H4 (cell line): Measurements from ENCODE around the gene LYPD5. TPM values are rescaled to one million over a fixed set of nuclear protein-coding genes. Genes with fewer than 3 reads are reported as not detected.

Source experiments
- DNase-seq: peaks from one replicate; pipeline ENCODE4 v3.0.0-alpha.2; 2015; ENCODE audit warnings: low spot score
- total RNA-seq: library from RNA; depleted of rRNA; stranded (reverse); fragments of >200 nt; shearing (Covaris generic); gene quantifications from 2 replicates; pipeline ENCODE4 v1.2.3, GENCODE V29; 2014; rRNA removed

Gene LYPD5
- total RNA-seq, 1 experiment from 2014 or later, result 0.66 TPM

GRCh38 chr19:43752287-43752875 is 49.9 kb downstream of the LYPD5 start:
- DNase-seq, result no peak

- DNase-seq, result no peak
Observed at GRCh38 chr19:43751466-43752220, 50.6 kb downstream of the LYPD5 start.

GRCh38 chr19:43749898-43750297 is 52.3 kb downstream of the LYPD5 start:
- no peak for DNase-seq

- no peak for DNase-seq
Observed at GRCh38 chr19:43749152-43749551, 53.1 kb downstream of the LYPD5 start.

- DNase-seq, result no peak
Observed at GRCh38 chr19:43748685-43749084, 53.6 kb downstream of the LYPD5 start.

- no peak for DNase-seq
Observed at GRCh38 chr19:43748205-43748594, 54.0 kb downstream of the LYPD5 start.

- DNase-seq, result no peak
Observed at GRCh38 chr19:43747557-43748204, 54.6 kb downstream of the LYPD5 start.

Other genes starting within 250 kb of the LYPD5 start
- 29.2 and 31.0 TPM in 2 replicates for gene XRCC1, start 226.9 kb downstream of the LYPD5 start, total RNA-seq
- gene PINLYP, start 226.6 kb downstream of the LYPD5 start, total RNA-seq, result not detected in 2 replicates
- 20.6 and 22.4 TPM in 2 replicates for gene IRGQ, start 206.3 kb downstream of the LYPD5 start, total RNA-seq
- 12.5 and 17.7 TPM in 2 replicates for gene ZNF576, start 205.9 kb downstream of the LYPD5 start, total RNA-seq
- gene SRRM5, start 190.4 kb downstream of the LYPD5 start, total RNA-seq, result not detected in 2 replicates
- 20.4 and 34.2 TPM in 2 replicates for gene ZNF428, start 182.8 kb downstream of the LYPD5 start, total RNA-seq
- gene CADM4, start 162.6 kb downstream of the LYPD5 start, total RNA-seq, result 2.2 and 5.4 TPM in 2 replicates
- 41.3 and 53.7 TPM in 2 replicates for gene PLAUR, start 132.3 kb downstream of the LYPD5 start, total RNA-seq
- not detected in 2 replicates for gene IRGC, start 86.4 kb downstream of the LYPD5 start, total RNA-seq
- gene SMG9, start 47.5 kb downstream of the LYPD5 start, total RNA-seq, result 7.9 and 14.9 TPM in 2 replicates
- gene KCNN4, start 21.5 kb downstream of the LYPD5 start, total RNA-seq, result 1.2 and 3.1 TPM in 2 replicates
- gene ZNF283, start 24.9 kb upstream of the LYPD5 start, total RNA-seq, result 6.7 and 10.6 TPM in 2 replicates
- gene ZNF404, start 81.5 kb upstream of the LYPD5 start, total RNA-seq, result 0.12 and 0.19 TPM in 2 replicates
- 7.4 and 10.1 TPM in 2 replicates for gene ZNF45, start 132.8 kb upstream of the LYPD5 start, total RNA-seq
- gene ZNF221, start 148.8 kb upstream of the LYPD5 start, total RNA-seq, result 1.1 and 1.8 TPM in 2 replicates
- gene ZNF155, start 181.7 kb upstream of the LYPD5 start, total RNA-seq, result 2.4 and 3.4 TPM in 2 replicates
- gene ZNF230, start 200.5 kb upstream of the LYPD5 start, total RNA-seq, result 2.0 and 7.8 TPM in 2 replicates
- 3.9 and 6.2 TPM in 2 replicates for gene ZNF222, start 222.9 kb upstream of the LYPD5 start, total RNA-seq
- gene ZNF223, start 249.6 kb upstream of the LYPD5 start, total RNA-seq, result 4.2 TPM in 2 replicates